AG04449 (cell line): ENCODE results near the gene PDZD8.

Experiments used
- CTCF ChIA-PET: fragments of 350-600 bp; formaldehyde crosslinking; extraction: SDS; loops from one replicate; lab custom pipeline; 2021; ENCODE audit warnings: antibody characterized with exemption; lab: Yijun Ruan, JAX
- POLR2A ChIA-PET: fragments of 400-600, 350-600 bp; formaldehyde crosslinking; extraction: SDS; loops from one replicate; lab custom pipeline; 2020; ENCODE audit warnings: antibody characterized with exemption, inconsistent platforms; lab: Yijun Ruan, JAX
- DNase-seq: peaks from one replicate; pipeline ENCODE4 v3.0.0-alpha.2; 2010; ENCODE audit warnings: low read depth, low spot score
- H3K4me3 ChIP-seq: 2 replicates; pipeline ENCODE4 v1.5.1; 2011; ENCODE audit warnings: low read depth, mild to moderate bottlenecking, control low read depth, low read length
- CTCF ChIP-seq: IDR thresholded peaks from one replicate; pipeline ENCODE4 v1.5.1; 2011; ENCODE audit warnings: mild to moderate bottlenecking, moderate library complexity, low read length, control low read depth, inconsistent platforms; ENCODE audit not compliant: insufficient read depth; ENCODE audit errors: missing control alignments

The PDZD8 gene

GRCh38 chr10:117351996-117352395 is 23.2 kb downstream of the PDZD8 start:
- no peak overlapping the region for H3K4me3 ChIP-seq
- ChIA-PET POLR2A (no interaction called here), CTCF (interaction anchor here (1.0 to 1.2 kb wide), 2 partner anchors 9 to 33 kb away, joined by 3 to 4 read pairs; no protein-coding TSS in a partner anchor)
- no peak for DNase-seq
- no peak for TF ChIP-seq CTCF

GRCh38 chr10:117351558-117351957 is 23.7 kb downstream of the PDZD8 start:
- TF ChIP-seq CTCF: no peak
- DNase-seq: no peak
- ChIA-PET POLR2A (no interaction called here), CTCF (interaction anchor here (1.0 to 1.4 kb wide), 3 partner anchors 9 to 33 kb away, joined by 3 to 4 read pairs (median 3); no protein-coding TSS in a partner anchor)
- no peak overlapping the region for H3K4me3 ChIP-seq

- H3K4me3 ChIP-seq: no peak overlapping the region
- ChIA-PET CTCF (interaction anchor here (1.2 to 1.4 kb wide), 2 partner anchors 10 to 19 kb away, joined by 3 read pairs; no protein-coding TSS in a partner anchor), POLR2A (no interaction called here)
- DNase-seq: no peak
- no peak for TF ChIP-seq CTCF
These were observed 24.3 kb downstream of the PDZD8 start for GRCh38 chr10:117350909-117351308.

- POLR2A ChIA-PET: no interaction called here
- no peak for DNase-seq
- H3K4me3 ChIP-seq: no peak overlapping the region
- TF ChIP-seq CTCF: no peak
- CTCF ChIA-PET: interaction anchor here (1.0 to 2.4 kb wide), 2 partner anchors 23 to 131 kb away, joined by 3 to 7 read pairs; no protein-coding TSS in a partner anchor
These were observed 27.0 kb downstream of the PDZD8 start for GRCh38 chr10:117348236-117348635.

- CTCF ChIA-PET: interaction anchor here (1.3 kb wide), 1 partner anchor 28 kb away, joined by 6 read pairs; no protein-coding TSS in a partner anchor
These were observed 28.7 kb downstream of the PDZD8 start for GRCh38 chr10:117346574-117346973.

GRCh38 chr10:117345143-117345542 is 30.1 kb downstream of the PDZD8 start:
- POLR2A ChIA-PET: no interaction called here
- H3K4me3 ChIP-seq: no peak overlapping the region
- DNase-seq: no peak
- TF ChIP-seq CTCF: no peak
- CTCF ChIA-PET: interaction anchor here (1.3 to 1.7 kb wide), 2 partner anchors 11 to 26 kb away, joined by 6 to 9 read pairs; no protein-coding TSS in a partner anchor

More at GRCh38 chr10:117346574-117346973, 28.7 kb downstream of the PDZD8 start:
- no peak for DNase-seq
- no peak overlapping the region for H3K4me3 ChIP-seq
- POLR2A ChIA-PET: no interaction called here
- no peak for TF ChIP-seq CTCF
